CD4-positive, alpha-beta T cell (primary cell): ENCODE data around the gene SPAAR. TPM values are rescaled to one million over a fixed set of nuclear protein-coding genes. Genes with fewer than 3 reads are reported as not detected.
"Not testable (repeated sequence)": the region's sequence is repeated elsewhere in the genome, so short reads cannot be mapped to it uniquely, and the experiment has no call there.

Experiments
- ATAC-seq: fragments of 200-7000 bp; cut with Tn5 transposase; one replicate; pipeline ENCODE4 v1.10.0; 2022; ENCODE audit warnings: mild to moderate bottlenecking; ENCODE audit not compliant: poor library complexity
- CTCF ChIA-PET: fragments of 350-600 bp; sonication (Branson Sonifier 250); formaldehyde crosslinking; loops from one replicate; lab custom pipeline; 2021; ENCODE audit warnings: antibody characterized with exemption, inconsistent platforms; lab: Charles Lee
- POLR2A ChIA-PET: fragments of 350-600 bp; sonication (Branson Sonifier 250); formaldehyde crosslinking; loops from one replicate; lab custom pipeline; 2021; ENCODE audit warnings: antibody characterized with exemption, inconsistent platforms; lab: Charles Lee
- DNase-seq, 14 experiments: peaks; one replicate each; pipeline ENCODE4 v3.0.0-alpha.2; 2013 to 2020; ENCODE audit warnings: mixed read lengths in 2 of 14
- H3K27ac ChIP-seq, 2 donors: one replicate each; pipeline versions ENCODE4 v1.5.1 to v1.7.0; 2013; ENCODE audit warnings: low read length in 2 of 2, low read depth in 1 of 2, mild to moderate bottlenecking in 1 of 2
- H3K27me3 ChIP-seq, 2 experiments: 1 replicate in 1 of 2; 2 replicates in 1 of 2; pipeline versions ENCODE4 v1.6.1 to v1.7.0; 2013; ENCODE audit warnings: low read length in 2 of 2, control low read depth in 1 of 2, mild to moderate bottlenecking in 1 of 2, moderate library complexity in 1 of 2; ENCODE audit not compliant: insufficient read depth in 2 of 2, control insufficient read depth in 1 of 2
- H3K36me3 ChIP-seq: one replicate; pipeline ENCODE4 v1.6.1; 2013; ENCODE audit warnings: low read length, control low read depth; ENCODE audit not compliant: insufficient read depth
- H3K4me1 ChIP-seq: one replicate; pipeline ENCODE4 v1.6.1; 2013; ENCODE audit warnings: low read length, control low read depth; ENCODE audit not compliant: insufficient read depth
- H3K4me3 ChIP-seq: one replicate; pipeline ENCODE4 v1.5.1; 2013; ENCODE audit warnings: mild to moderate bottlenecking, low read length, moderate library complexity
- H3K9me3 ChIP-seq, 2 experiments: 1 replicate in 1 of 2; 2 replicates in 1 of 2; pipeline versions ENCODE4 v1.6.1 to v1.7.0; 2013; ENCODE audit warnings: low read length in 2 of 2, mild to moderate bottlenecking in 2 of 2, control low read depth in 1 of 2, moderate library complexity in 1 of 2; ENCODE audit not compliant: control insufficient read depth in 1 of 2, insufficient read depth in 1 of 2
- H3K27ac Mint-ChIP-seq: one replicate; pipeline ENCODE4 v1.8.0; 2020; ENCODE audit warnings: mixed read lengths
- H3K27me3 Mint-ChIP-seq: one replicate; pipeline ENCODE4 v1.8.0; 2021; ENCODE audit warnings: mixed read lengths
- H3K36me3 Mint-ChIP-seq: one replicate; pipeline ENCODE4 v1.8.0; 2021; ENCODE audit warnings: low read depth, mixed read lengths
- H3K4me1 Mint-ChIP-seq: one replicate; pipeline ENCODE4 v1.8.0; 2021; ENCODE audit warnings: low read depth, mixed read lengths
- H3K4me3 Mint-ChIP-seq: one replicate; pipeline ENCODE4 v1.8.0; 2020; ENCODE audit warnings: mild to moderate bottlenecking, mixed read lengths
- H3K9me3 Mint-ChIP-seq: one replicate; pipeline ENCODE4 v1.8.0; 2020; ENCODE audit warnings: mixed read lengths
- intact Hi-C, 2 experiments: fragments of 100-400 bp; cut with DNase I in 1 of 2; cut with micrococcal nuclease in 1 of 2; formaldehyde crosslinking; loops; one replicate each; pipeline versions ENCODE4 v1.15.1 to v1.9.0; 2023 to 2025; cut with DNase I, micrococcal nuclease
- total RNA-seq, 174 experiments: library from RNA in 2 of 174; stranded (reverse) in 2 of 174; gene quantifications; one replicate each; pipeline ENCODE4 v1.2.3 and lab custom pipeline; 2021 to 2026
- TF ChIP-seq, protein P1 (sequence below): fragments of 200-600 bp; IDR thresholded peaks from one replicate; pipeline ENCODE4 v1.8.0; 2022; ENCODE audit warnings: antibody characterized with exemption, mild to moderate bottlenecking

Gene SPAAR
- total RNA-seq, 2 experiments from 2014 or later: not detected

DNA sequence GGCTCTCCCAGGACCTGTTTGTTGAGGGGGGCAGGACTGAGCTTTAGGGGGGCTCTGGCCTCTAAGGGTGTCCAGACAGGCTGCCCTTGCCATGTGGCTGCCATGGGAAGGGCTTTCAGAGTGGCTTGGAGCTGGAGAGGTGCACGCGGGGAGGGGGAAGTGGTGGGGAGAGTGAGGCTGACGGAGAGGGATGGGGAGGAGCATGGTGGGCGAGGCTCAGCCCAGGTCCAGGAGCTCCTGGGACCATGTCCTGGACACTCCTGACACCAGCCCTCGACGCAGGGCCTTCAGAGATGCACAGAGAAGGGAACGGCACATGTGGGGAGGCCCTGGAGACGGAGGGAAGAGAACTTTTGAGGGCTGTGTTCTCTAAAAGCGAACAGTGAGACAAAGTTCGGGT is 2.4 kb downstream of the SPAAR start:
- Histone ChIP-seq H3K9me3 (no peaks in the 10 kb centered on the region), H3K27me3 (no peaks in the 10 kb centered on the region), H3K27ac (peak overlapping the region in 1 of 2 donors; percentile 78), H3K4me3 (no peak overlapping the region), H3K4me1 (peaks cover 67% of the 10 kb centered on the region), H3K36me3 (no peaks in the 10 kb centered on the region)
- Mint-ChIP-seq H3K36me3 (no peaks in the 10 kb centered on the region), H3K4me1 (peaks cover 52% of the 10 kb centered on the region), H3K27me3 (no peaks in the 10 kb centered on the region), H3K27ac (peak overlapping the region; percentile 88), H3K4me3 (no peak overlapping the region), H3K9me3 (no peaks in the 10 kb centered on the region)
- no peak for ATAC-seq
- no peak for DNase-seq
- TF ChIP-seq, protein P1, sequence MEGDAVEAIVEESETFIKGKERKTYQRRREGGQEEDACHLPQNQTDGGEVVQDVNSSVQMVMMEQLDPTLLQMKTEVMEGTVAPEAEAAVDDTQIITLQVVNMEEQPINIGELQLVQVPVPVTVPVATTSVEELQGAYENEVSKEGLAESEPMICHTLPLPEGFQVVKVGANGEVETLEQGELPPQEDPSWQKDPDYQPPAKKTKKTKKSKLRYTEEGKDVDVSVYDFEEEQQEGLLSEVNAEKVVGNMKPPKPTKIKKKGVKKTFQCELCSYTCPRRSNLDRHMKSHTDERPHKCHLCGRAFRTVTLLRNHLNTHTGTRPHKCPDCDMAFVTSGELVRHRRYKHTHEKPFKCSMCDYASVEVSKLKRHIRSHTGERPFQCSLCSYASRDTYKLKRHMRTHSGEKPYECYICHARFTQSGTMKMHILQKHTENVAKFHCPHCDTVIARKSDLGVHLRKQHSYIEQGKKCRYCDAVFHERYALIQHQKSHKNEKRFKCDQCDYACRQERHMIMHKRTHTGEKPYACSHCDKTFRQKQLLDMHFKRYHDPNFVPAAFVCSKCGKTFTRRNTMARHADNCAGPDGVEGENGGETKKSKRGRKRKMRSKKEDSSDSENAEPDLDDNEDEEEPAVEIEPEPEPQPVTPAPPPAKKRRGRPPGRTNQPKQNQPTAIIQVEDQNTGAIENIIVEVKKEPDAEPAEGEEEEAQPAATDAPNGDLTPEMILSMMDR: no peak
- intact Hi-C loops: loop anchor here in 1 of 2 experiments (2.0 kb wide), 1 partner anchor 29 kb away; no protein-coding TSS in a partner anchor
- POLR2A ChIA-PET: interaction anchor here (0.6 to 1.7 kb wide), 7 partner anchors 8 to 34 kb away, joined by 3 to 11 read pairs (median 5); no protein-coding TSS in a partner anchor
- CTCF ChIA-PET: interaction anchor here (0.6 to 1.5 kb wide), 5 partner anchors 8 to 97 kb away, joined by 3 to 9 read pairs (median 4); no protein-coding TSS in a partner anchor

DNA sequence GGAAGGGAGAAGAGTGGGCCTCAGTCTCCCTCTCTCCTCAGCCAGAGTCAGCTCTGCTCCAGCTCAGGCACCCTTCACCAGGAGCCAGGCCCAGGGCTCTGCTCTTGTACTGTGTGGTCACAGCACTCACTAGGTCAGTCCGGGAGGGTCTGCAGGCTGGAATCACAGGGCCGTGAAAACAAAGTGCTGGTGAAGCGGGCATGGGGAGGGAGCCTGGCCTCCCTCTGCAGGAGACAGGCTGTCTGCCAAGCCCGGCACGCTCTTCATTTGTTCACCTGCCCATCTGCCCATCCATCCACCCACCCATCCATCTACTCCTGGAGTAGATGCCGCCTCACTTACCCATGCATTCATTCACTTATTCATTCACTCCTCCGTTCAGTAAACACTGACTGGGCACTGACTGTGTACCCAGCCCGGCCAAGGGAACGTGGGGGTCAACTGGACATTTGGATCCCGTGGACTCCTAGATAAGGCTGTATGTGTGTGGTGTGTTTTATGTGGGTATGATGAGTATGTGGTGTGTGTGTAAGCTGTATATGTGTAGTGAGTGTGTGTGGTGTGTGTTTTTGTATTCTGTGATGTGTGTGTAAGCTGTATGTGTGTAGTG is 3.6 kb downstream of the SPAAR start:
- H3K9me3 ChIP-seq: no peaks in the 10 kb centered on the region
- H3K27me3 Mint-ChIP-seq: no peaks in the 10 kb centered on the region
- ChIA-PET POLR2A (no interaction called here), CTCF (no interaction called here)
- H3K36me3 ChIP-seq: no peaks in the 10 kb centered on the region
- TF ChIP-seq, protein P1: no peak
- no peak overlapping the region for H3K4me3 ChIP-seq
- no peaks in the 10 kb centered on the region for H3K27me3 ChIP-seq
- no peak overlapping the region for H3K4me3 Mint-ChIP-seq
- ATAC-seq (no peak), DNase-seq (no peak)
- no peaks in the 10 kb centered on the region for H3K36me3 Mint-ChIP-seq
- peaks cover 43% of the 10 kb centered on the region for H3K4me1 Mint-ChIP-seq
- H3K4me1 ChIP-seq: peaks cover 55% of the 10 kb centered on the region
- intact Hi-C loops: no loop called here
- no peaks in the 10 kb centered on the region for H3K9me3 Mint-ChIP-seq
- no peak overlapping the region for H3K27ac ChIP-seq
- no peak overlapping the region for H3K27ac Mint-ChIP-seq

DNA sequence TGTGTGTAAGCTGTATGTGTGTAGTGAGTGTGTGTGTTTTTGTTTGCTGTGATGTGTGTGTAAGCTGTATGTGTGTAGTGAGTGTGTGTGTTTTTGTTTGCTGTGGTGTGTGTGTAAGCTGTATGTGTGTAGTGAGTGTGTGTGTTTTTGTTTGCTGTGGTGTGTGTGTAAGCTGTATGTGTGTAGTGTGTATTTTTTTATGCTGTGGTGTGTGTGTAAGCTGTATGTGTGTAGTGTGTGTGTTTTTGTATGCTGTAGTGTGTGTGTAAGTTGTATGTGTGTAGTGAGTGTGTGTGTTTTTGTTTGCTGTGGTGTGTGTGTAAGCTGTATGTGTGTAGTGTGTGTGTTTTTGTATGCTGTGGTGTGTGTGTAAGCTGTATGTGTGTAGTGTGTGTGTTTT is 4.1 kb downstream of the SPAAR start:
- intact Hi-C loops, POLR2A ChIA-PET: not testable (repeated sequence)

More for the DNA sequence above, 4.1 kb downstream of the SPAAR start:
- H3K4me1 ChIP-seq: peaks cover 49% of the 10 kb centered on the region
- H3K36me3 ChIP-seq, H3K4me3 Mint-ChIP-seq, H3K4me3 ChIP-seq, H3K27ac ChIP-seq, H3K27me3 ChIP-seq, DNase-seq, H3K27me3 Mint-ChIP-seq, CTCF ChIA-PET, H3K9me3 ChIP-seq, H3K27ac Mint-ChIP-seq, H3K36me3 Mint-ChIP-seq, H3K9me3 Mint-ChIP-seq, ATAC-seq: not testable (repeated sequence)
- peaks cover 40% of the 10 kb centered on the region for H3K4me1 Mint-ChIP-seq
